Thyroid gland (tissue), 4 donors: ENCODE measurements around the gene SUSD3. TPM values are rescaled to one million over a fixed set of nuclear protein-coding genes. Genes with fewer than 3 reads are reported as not detected.

Experiments
- DNase-seq, 2 donors: peaks; one replicate each; pipeline ENCODE4 v3.0.0-alpha.2; 2019
- H3K27ac ChIP-seq, 3 donors: fragments of 200-600 bp; sonication (generic); 1 replicate in 2 of 3; 2 replicates in 1 of 3; pipeline ENCODE4 v1.5.1; 2016 to 2019; ENCODE audit warnings: mild to moderate bottlenecking in 1 of 3, moderate library complexity in 1 of 3
- H3K27me3 ChIP-seq: fragments of 200-600 bp; sonication (generic); one replicate; pipeline ENCODE4 v1.5.1; 2019
- H3K36me3 ChIP-seq, 2 donors: fragments of 200-600 bp; sonication (generic); one replicate each; pipeline ENCODE4 v1.5.1; 2016 to 2019
- H3K4me1 ChIP-seq, 2 donors: fragments of 200-600 bp; sonication (generic); one replicate each; pipeline ENCODE4 v1.5.1; 2017 to 2019
- H3K4me3 ChIP-seq, 3 donors: fragments of 200-600 bp; sonication (generic); replicated peaks in 1 of 3; 1 replicate in 2 of 3; 2 replicates in 1 of 3; pipeline ENCODE4 v1.5.1; 2016; ENCODE audit warnings: mild to moderate bottlenecking in 1 of 3
- H3K9me3 ChIP-seq: fragments of 200-600 bp; sonication (generic); one replicate; pipeline ENCODE4 v1.5.1; 2017
- CTCF ChIP-seq, 6 experiments: fragments of 200-600 bp in 3 of 6; fragments of 450-650 bp in 3 of 6; sonication (generic) in 3 of 6; IDR thresholded peaks; one replicate each; pipeline ENCODE4 v1.5.1; 2016 to 2019; ENCODE audit warnings: antibody characterized with exemption in 6 of 6, mild to moderate bottlenecking in 2 of 6, inconsistent platforms in 1 of 6, moderate library complexity in 1 of 6
- POLR2A ChIP-seq, 2 donors: fragments of 450-650 bp; IDR thresholded peaks; one replicate each; pipeline ENCODE4 v1.6.1; 2017; ENCODE audit warnings: antibody characterized with exemption in 2 of 2, mild to moderate bottlenecking in 2 of 2, moderate library complexity in 1 of 2
- WGBS, 2 donors: methylation state at CpG; one replicate each; pipeline ENCODE4 v1.1.5; 2017; 5-methylcytosine and 5-hydroxymethylcytosine counted together
- intact Hi-C: fragments of 100-400 bp; cut with DNase I; formaldehyde crosslinking; loops from one replicate; pipeline ENCODE4 v1.15.1; 2023
- total RNA-seq, 4 donors: library from RNA; depleted of rRNA; stranded (reverse); fragments of >200 nt; gene quantifications; one replicate each; pipeline ENCODE4 v1.2.3, GENCODE V29; 2016

Gene SUSD3
- total RNA-seq, 4 donors from 2014 or later = 3.6 to 12.6 (median 5.5) TPM

- no peak overlapping the region for H3K27ac ChIP-seq
- intact Hi-C loops = no loop called here
- H3K27me3 ChIP-seq = no peaks in the 10 kb centered on the region
- no peaks in the 10 kb centered on the region for H3K9me3 ChIP-seq
- no peaks in the 10 kb centered on the region for H3K36me3 ChIP-seq
- DNase-seq = no peak
- WGBS, 2 donors = 86 to 89% methylated on average over 3 to 4 of the region's 4 CpGs
- H3K4me1 ChIP-seq = peaks cover 10 to 26% of the 10 kb centered on the region in 2 donors
- TF ChIP-seq POLR2A (IDR thresholded peaks at IDR 0.05) (no peak), CTCF (IDR thresholded peaks at IDR 0.05) (no peak)
- no peak overlapping the region for H3K4me3 ChIP-seq
Measured at GRCh38 chr9:93061260-93061751, 2.8 kb downstream of the SUSD3 start.

GRCh38 chr9:93061791-93062763 is 3.6 kb downstream of the SUSD3 start:
- Histone ChIP-seq H3K27ac (no peak overlapping the region), H3K27me3 (no peaks in the 10 kb centered on the region), H3K4me1 (peaks cover 10 to 26% of the 10 kb centered on the region in 2 donors), H3K9me3 (no peaks in the 10 kb centered on the region), H3K4me3 (no peak overlapping the region), H3K36me3 (no peaks in the 10 kb centered on the region)
- TF ChIP-seq CTCF (IDR thresholded peaks at IDR 0.05) (no peak), POLR2A (IDR thresholded peaks at IDR 0.05) (no peak)
- 81% methylated on average over 19 of the region's 19 CpGs for WGBS, 2 donors
- intact Hi-C loops = no loop called here
- no peak for DNase-seq

GRCh38 chr9:93064392-93065134 is 6.1 kb downstream of the SUSD3 start:
- TF ChIP-seq CTCF (IDR thresholded peaks at IDR 0.05) = no peak
- no peak for TF ChIP-seq POLR2A (IDR thresholded peaks at IDR 0.05)
- Histone ChIP-seq H3K27me3 (no peaks in the 10 kb centered on the region), H3K4me3 (no peak overlapping the region), H3K36me3 (no peaks in the 10 kb centered on the region), H3K9me3 (no peaks in the 10 kb centered on the region), H3K27ac (no peak overlapping the region), H3K4me1 (peaks cover 4 to 7% of the 10 kb centered on the region in 2 donors)
- intact Hi-C loops = no loop called here
- DNase-seq = peak in 1 of 2 donors; percentile 30
- WGBS, 2 donors = 69 to 92% methylated on average over 5 to 8 of the region's 12 CpGs

- WGBS, 2 donors = 74 to 86% methylated on average over 12 to 15 of the region's 15 CpGs
- TF ChIP-seq CTCF (IDR thresholded peaks at IDR 0.05) (no peak), POLR2A (IDR thresholded peaks at IDR 0.05) (no peak)
- Histone ChIP-seq H3K4me3 (no peak overlapping the region), H3K9me3 (no peaks in the 10 kb centered on the region), H3K27ac (no peak overlapping the region), H3K27me3 (no peaks in the 10 kb centered on the region), H3K36me3 (no peaks in the 10 kb centered on the region), H3K4me1 (peaks cover 4 to 5% of the 10 kb centered on the region in 2 donors)
- intact Hi-C loops = no loop called here
- DNase-seq = no peak
Measured at GRCh38 chr9:93065135-93065720, 6.7 kb downstream of the SUSD3 start.
